ENCODE data around the gene RBM6.
A peak's percentile ranks its signal among the peaks of the same experiment; 100 is the strongest.

- TF ChIP-seq YY1 (IDR thresholded peaks at IDR 0.05; ENCODE audit: extremely low read depth, insufficient replicate concordance, low read depth, low read length) (peak; percentile 18), MAX (IDR thresholded peaks at IDR 0.05) (no peak), CTCF (IDR thresholded peaks at IDR 0.05 in 2 of 3, conservative IDR thresholded peaks at IDR 0.05 in 1 of 3; ENCODE audit: borderline replicate concordance in 1 of 3, insufficient read depth in 1 of 3, low read depth in 2 of 3, low read length in 2 of 3) (peak in 2 of 3 experiments; percentile 81 to 88; a peak in 4 of 6 replicates), JUND (IDR thresholded peaks at IDR 0.05) (no peak), FOSL1 (IDR thresholded peaks at IDR 0.05; ENCODE audit: low read depth) (no peak), POLR2AphosphoS5 (IDR thresholded peaks at IDR 0.05; ENCODE audit: low read depth, low read length) (peak; percentile 55; the same call in 1 of the 2 replicates), EZH2phosphoT487 (IDR thresholded peaks at IDR 0.05; ENCODE audit: borderline replicate concordance) (no peak), CEBPB (IDR thresholded peaks at IDR 0.05; ENCODE audit: low read depth) (no peak), POLR2A (IDR thresholded peaks at IDR 0.05; ENCODE audit: borderline replicate concordance, extremely low read depth, insufficient read depth, insufficient read length) (no peak), CBX3 (IDR thresholded peaks at IDR 0.05; ENCODE audit: low read depth) (no peak), SIN3A (IDR thresholded peaks at IDR 0.05; ENCODE audit: low read depth) (no peak), RAD21 (IDR thresholded peaks at IDR 0.05; ENCODE audit: low read depth) (no peak), SP1 (IDR thresholded peaks at IDR 0.05; ENCODE audit: low read depth) (no peak)
- TF ChIP-seq, protein P1, sequence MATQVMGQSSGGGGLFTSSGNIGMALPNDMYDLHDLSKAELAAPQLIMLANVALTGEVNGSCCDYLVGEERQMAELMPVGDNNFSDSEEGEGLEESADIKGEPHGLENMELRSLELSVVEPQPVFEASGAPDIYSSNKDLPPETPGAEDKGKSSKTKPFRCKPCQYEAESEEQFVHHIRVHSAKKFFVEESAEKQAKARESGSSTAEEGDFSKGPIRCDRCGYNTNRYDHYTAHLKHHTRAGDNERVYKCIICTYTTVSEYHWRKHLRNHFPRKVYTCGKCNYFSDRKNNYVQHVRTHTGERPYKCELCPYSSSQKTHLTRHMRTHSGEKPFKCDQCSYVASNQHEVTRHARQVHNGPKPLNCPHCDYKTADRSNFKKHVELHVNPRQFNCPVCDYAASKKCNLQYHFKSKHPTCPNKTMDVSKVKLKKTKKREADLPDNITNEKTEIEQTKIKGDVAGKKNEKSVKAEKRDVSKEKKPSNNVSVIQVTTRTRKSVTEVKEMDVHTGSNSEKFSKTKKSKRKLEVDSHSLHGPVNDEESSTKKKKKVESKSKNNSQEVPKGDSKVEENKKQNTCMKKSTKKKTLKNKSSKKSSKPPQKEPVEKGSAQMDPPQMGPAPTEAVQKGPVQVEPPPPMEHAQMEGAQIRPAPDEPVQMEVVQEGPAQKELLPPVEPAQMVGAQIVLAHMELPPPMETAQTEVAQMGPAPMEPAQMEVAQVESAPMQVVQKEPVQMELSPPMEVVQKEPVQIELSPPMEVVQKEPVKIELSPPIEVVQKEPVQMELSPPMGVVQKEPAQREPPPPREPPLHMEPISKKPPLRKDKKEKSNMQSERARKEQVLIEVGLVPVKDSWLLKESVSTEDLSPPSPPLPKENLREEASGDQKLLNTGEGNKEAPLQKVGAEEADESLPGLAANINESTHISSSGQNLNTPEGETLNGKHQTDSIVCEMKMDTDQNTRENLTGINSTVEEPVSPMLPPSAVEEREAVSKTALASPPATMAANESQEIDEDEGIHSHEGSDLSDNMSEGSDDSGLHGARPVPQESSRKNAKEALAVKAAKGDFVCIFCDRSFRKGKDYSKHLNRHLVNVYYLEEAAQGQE (IDR thresholded peaks at IDR 0.05; ENCODE audit: low read depth): no peak
Measured at GRCh38 chr3:49906073-49906743, 33.7 kb upstream of the RBM6 start.
